Stimulated activated CD8-positive, alpha-beta memory T cell treated with anti-CD3 and anti-CD28 coated beads, Interleukin-2, amount 100 ng/mL, for 48 hours (primary cell): ENCODE data around the gene CHM.

Source experiments
- DNase-seq, 2 donors: peaks; one replicate each; pipeline ENCODE4 v3.0.0-alpha.2; 2020; ENCODE audit warnings: low read depth in 2 of 2

Gene CHM

GRCh38 chrX:85907316-85907715 lies 140.0 kb downstream of the CHM start:
- DNase-seq: no peak

- no peak for DNase-seq
Measured at GRCh38 chrX:85906399-85906798, 141.0 kb downstream of the CHM start.

GRCh38 chrX:85905851-85906250 lies 141.5 kb downstream of the CHM start:
- no peak for DNase-seq

GRCh38 chrX:85903692-85904471 lies 143.5 kb downstream of the CHM start:
- no peak for DNase-seq

- no peak for DNase-seq
Measured at GRCh38 chrX:85897362-85898126, 149.8 kb downstream of the CHM start.

GRCh38 chrX:85882601-85883000 lies 164.8 kb downstream of the CHM start:
- DNase-seq: no peak

GRCh38 chrX:85870585-85870984 lies 176.8 kb downstream of the CHM start:
- DNase-seq: no peak

- no peak for DNase-seq
Measured at GRCh38 chrX:85865324-85865723, 182.0 kb downstream of the CHM start.

- no peak for DNase-seq
Measured at GRCh38 chrX:85859426-85859825, 187.9 kb downstream of the CHM start.

- no peak for DNase-seq
Measured at GRCh38 chrX:85851418-85851817, 195.9 kb downstream of the CHM start.

- DNase-seq: no peak
Measured at GRCh38 chrX:85836868-85837267, 210.5 kb downstream of the CHM start.

GRCh38 chrX:85828771-85829170 lies 218.6 kb downstream of the CHM start:
- DNase-seq: no peak

- DNase-seq: no peak
Measured at GRCh38 chrX:85815203-85815751, 232.1 kb downstream of the CHM start.
